Large intestine (tissue), 1 donor: Measurements from ENCODE around the gene C14orf119. TPM values are rescaled to one million over a fixed set of nuclear protein-coding genes. Genes with fewer than 3 reads are reported as not detected.

Experiments used
- polyA plus RNA-seq: library from polyadenylated mRNA; unstranded; fragments of 120-200 nt; gene quantifications from one replicate; pipeline ENCODE4 v1.2.1, GENCODE V29; 2013

Gene C14orf119
- polyA plus RNA-seq, 1 donor: 60.9 TPM

Other genes starting within 250 kb of the C14orf119 start
- 92.8 TPM for gene LRP10, start 223.8 kb upstream of the C14orf119 start, polyA plus RNA-seq
- 0.72 TPM for gene REM2, start 212.3 kb upstream of the C14orf119 start, polyA plus RNA-seq
- 81.9 TPM for gene RBM23, start 176.4 kb upstream of the C14orf119 start, polyA plus RNA-seq
- gene PRMT5, start 166.1 kb upstream of the C14orf119 start, polyA plus RNA-seq: 65.2 TPM
- 45.8 TPM for gene HAUS4, start 138.4 kb upstream of the C14orf119 start, polyA plus RNA-seq
- gene AJUBA, start 113.0 kb upstream of the C14orf119 start, polyA plus RNA-seq: 22.0 TPM
- gene C14orf93, start 85.4 kb upstream of the C14orf119 start, polyA plus RNA-seq: 15.1 TPM
- gene PSMB5, start 60.6 kb upstream of the C14orf119 start, polyA plus RNA-seq: 112 TPM
- not detected for gene PSMB11, start 53.3 kb upstream of the C14orf119 start, polyA plus RNA-seq
- 10.5 TPM for gene CDH24, start 38.0 kb upstream of the C14orf119 start, polyA plus RNA-seq
- gene ACIN1, start 369 bp upstream of the C14orf119 start, polyA plus RNA-seq: 225 TPM
- gene CIROP, start 9.5 kb downstream of the C14orf119 start, polyA plus RNA-seq: 0.01 TPM
- 0.07 TPM for gene CEBPE, start 23.8 kb downstream of the C14orf119 start, polyA plus RNA-seq
- gene SLC7A8, start 88.2 kb downstream of the C14orf119 start, polyA plus RNA-seq: 94.4 TPM
- 0.34 TPM for gene RNF212B, start 142.4 kb downstream of the C14orf119 start, polyA plus RNA-seq
- 15.7 TPM for gene HOMEZ, start 190.6 kb downstream of the C14orf119 start, polyA plus RNA-seq
- 27.3 TPM for gene PPP1R3E, start 207.4 kb downstream of the C14orf119 start, polyA plus RNA-seq
- 53.8 TPM for gene BCL2L2, start 211.3 kb downstream of the C14orf119 start, polyA plus RNA-seq
- 199 TPM for gene PABPN1, start 226.0 kb downstream of the C14orf119 start, polyA plus RNA-seq